Dedifferentiated amniotic fluid mesenchymal stem cell (primary cell): ENCODE data around the gene AK5.

Experiments
- DNase-seq: peaks from one replicate; pipeline ENCODE4 v3.0.0-alpha.2; 2016; ENCODE audit errors: extremely low spot score

Gene AK5

DNA sequence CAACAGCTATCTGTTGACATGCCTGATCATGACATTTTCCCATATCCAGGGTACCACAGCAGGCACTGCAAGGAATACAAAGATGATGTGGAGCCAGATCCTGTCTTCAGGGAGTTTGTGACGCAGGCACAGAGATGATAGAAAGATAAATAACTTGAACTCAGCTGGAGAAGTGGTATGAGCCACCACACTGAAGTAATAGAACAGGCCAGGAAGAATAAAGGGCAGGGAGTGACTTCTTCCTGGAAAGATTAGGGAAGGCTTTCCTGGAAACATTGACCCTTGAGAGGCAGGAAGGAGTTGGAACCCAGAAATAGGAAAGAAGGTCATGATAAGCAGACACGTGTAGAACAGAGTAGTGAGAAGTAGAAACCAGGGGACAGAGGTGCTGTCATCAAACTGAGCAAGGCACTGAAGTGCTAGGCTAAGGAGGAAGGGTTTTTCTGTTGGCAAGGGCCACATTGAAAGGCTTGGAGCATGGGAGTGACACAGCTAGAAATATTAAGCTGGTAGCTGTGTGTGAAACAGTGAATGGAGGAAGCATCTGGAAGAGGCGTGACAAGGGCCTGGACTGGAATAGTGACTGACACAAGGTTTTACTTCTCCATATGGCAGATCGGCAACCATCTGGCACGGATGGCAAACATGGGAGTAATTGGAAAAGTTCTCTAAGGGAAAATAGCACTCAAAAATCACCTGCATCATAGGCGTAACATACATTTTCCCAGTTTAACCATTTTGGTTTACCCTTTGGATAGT, 68.4 kb downstream of the AK5 start:
- no peak for DNase-seq

DNA sequence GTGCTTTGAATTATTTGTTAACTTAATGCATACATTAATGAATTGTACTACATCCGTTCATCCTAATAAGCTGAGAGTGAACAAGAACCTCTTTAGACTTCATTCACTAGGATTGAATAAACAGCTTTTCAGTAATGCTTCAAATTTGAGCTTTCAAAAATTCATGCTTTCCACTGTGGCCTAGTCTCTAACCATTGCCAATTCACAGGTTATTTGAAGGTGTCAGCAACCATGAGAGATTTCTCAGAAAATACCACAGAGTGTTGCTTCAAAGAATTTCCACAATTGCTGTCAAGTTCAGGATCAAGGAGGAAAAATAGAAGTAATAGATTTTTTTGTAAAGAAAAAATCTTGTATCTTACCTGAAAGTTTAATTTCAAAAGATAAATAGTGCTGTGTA, 72.7 kb downstream of the AK5 start:
- no peak for DNase-seq

DNA sequence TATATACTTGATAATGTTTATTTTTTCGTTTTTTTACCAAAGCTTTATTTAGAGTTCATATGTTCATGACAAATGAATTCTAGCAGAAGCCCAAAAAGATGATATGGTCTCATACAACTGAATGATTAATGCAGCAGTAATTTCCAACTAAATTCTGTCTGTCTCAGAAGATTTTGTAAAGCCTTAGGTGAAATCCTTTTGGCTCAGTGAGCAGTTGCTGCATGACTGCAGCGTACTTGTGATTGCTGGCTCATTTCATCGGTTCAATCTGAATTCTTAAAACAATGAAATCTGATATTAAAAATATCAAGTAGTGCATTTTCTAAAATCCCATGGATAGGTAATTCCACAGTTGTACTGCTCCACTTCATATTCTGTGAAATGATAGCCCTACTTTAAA, 73.2 kb downstream of the AK5 start:
- peak; percentile 40 for DNase-seq

GRCh38 chr1:77356136-77356535, 74.3 kb downstream of the AK5 start:
- no peak for DNase-seq

GRCh38 chr1:77360256-77360655, 78.4 kb downstream of the AK5 start:
- no peak for DNase-seq

- no peak for DNase-seq
Observed at GRCh38 chr1:77361621-77362020, 79.8 kb downstream of the AK5 start.

DNA sequence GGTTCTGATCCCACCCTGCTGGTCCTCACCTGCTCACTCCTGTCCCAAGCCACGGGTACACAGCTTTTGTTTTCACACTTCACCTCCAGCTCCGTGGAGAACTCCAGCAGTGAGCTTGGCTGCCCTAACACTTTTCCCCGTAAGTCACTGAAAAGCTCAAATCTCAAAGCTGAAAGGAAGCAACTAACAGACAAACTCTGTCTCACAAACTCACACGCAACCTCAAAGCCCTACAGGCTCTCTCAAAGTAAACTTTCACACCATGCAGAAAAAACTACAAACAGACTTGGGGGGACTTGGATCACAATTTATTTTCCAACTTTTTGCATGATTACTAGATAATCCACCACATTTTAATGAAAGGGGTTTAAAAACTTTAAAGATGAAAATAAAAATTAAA, 88.3 kb downstream of the AK5 start:
- no peak for DNase-seq

DNA sequence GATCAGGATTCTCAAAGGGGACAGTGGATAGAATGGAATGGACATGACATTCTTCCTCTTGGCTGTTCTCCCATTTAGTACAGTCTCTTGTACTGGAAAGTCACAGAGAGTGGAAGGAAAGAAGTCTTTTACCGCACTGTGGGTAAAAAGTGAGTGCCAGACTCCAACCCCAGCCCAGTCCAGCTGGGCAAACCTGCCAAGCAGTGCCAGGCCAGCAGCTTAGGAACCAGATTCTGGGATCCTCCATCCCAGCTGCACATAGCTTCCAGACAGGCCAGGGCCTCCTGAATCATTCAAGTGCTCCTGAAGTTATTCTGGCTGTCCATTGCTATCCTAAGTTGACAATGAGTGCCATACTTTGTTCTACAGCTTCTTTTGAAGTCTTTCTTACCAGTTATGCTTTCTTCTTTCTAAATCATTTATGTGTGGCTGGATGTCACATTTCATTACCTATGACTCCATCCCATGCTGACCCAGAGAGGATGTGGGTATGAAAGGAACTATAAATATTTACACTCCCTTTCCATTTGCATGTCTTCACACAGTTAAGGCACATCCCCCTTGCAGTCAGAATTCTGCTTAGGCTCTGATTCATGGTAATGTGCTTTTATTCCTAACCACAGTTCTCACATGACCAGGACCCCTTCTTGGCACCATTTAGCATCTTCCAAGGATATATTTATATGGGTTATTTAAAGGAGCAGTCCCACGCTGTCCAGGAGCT, 88.9 kb downstream of the AK5 start:
- DNase-seq: peak; percentile 52

DNA sequence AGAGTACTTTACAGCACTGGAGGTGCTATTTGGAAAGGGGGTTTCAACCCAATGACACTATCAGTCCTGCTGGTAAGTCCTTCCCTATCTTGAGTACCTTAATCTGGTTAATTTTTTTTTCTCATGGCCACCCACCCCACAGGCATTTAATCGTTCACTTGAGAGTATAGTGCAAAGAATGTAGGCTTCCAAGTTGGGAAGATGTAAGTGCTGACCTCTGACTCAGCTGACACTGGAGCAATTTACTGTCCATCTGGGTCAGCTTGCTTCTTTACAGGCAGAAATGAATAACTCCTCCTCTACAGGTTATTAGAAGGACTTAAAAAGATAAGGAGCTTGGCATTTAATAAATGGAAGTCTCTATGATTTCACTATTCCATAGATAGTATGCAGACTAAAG, 89.6 kb downstream of the AK5 start:
- no peak for DNase-seq

DNA sequence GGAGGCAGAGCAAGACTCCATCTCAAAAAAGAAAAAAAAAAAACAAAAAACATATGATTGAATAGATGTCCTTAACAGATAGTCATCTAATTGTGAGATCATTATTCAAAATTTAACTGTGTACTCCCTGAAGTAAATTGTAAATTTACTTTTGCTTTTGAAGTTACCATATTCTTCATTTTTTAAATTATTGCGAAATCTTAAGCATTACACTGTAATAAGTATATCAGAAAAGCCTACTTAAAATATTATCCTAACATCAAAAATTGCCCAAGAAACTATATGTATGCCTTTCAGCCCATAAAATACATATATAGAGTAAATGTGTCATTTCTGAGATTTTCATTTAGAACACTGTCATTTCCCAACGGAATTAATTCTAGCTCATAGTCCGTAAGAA, 91.9 kb downstream of the AK5 start:
- DNase-seq: no peak

DNA sequence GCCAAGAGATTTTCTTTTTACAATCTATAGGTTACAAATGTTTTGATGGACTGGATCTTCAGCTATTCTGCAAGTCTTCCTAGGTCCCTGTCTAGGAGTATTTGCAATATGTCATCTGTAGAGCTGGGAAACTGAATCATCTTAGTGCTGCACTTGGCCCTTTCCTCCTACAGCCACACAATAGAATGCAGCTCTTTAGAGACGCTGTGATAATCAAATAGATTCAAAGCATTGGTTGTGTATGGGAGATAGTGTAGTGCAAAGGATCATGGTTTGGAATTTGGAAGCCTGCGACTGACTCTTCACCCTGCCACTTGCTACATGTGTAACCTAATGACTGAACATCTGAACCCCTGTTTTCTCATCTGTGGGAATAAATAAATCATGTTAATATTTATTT, 93.7 kb downstream of the AK5 start:
- DNase-seq: no peak

DNA sequence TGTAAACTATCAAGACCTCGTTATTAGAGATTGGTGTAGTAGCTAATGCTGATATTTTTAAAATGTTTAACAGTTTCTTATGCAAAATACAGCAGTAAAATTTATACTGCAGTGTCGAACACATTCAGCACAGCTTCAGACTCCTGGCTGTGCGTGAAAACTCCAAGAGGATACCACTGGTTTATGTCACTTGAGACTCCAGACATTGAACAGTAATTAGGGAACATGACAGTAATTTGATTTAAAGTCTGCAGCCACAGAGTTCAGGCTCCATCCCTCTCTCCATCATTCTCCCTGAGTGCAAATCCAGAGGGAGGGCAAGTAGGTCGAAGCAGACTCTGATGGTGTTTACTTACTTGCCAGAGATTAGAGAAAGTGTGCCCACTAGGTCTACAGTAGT, 94.2 kb downstream of the AK5 start:
- no peak for DNase-seq

- no peak for DNase-seq
Observed at GRCh38 chr1:77378723-77379535, 97.1 kb downstream of the AK5 start.

DNA sequence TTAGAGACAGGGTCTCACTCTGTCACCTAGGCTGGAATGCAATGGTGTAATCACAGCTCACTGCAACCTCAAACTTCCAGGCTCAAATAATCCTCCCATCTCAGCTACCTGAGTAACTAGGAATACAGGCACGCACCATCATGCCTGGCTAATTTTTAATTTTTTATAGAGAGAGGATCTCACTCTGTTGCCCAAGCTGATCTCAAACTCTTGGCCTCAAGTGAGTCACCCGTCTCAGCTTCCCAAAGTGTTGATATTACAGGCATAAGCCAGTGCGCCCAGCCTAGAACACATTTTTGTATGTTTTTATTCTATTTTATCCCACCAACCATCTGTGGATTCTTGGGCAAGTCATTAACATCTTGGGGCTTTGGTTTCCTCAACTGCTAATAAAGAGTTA, 100.5 kb downstream of the AK5 start:
- no peak for DNase-seq

DNA sequence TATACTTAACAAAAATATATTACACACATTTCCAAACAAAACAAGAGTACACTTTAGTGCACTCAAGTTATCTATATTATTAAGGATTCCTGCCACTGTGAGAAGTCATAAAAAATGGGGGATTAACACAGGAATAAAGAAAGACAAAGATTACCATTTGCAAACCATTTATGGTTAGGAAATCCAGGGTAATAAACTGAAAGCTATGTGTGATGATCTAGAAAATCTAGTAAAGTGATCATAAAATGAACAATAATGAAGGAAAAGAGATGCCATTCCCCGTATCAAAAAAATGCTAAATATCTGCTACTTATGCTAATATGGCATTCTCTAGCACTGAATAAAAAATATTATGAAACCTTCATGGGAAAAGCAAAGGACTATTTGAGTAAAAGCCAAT, 101.4 kb downstream of the AK5 start:
- DNase-seq: no peak

DNA sequence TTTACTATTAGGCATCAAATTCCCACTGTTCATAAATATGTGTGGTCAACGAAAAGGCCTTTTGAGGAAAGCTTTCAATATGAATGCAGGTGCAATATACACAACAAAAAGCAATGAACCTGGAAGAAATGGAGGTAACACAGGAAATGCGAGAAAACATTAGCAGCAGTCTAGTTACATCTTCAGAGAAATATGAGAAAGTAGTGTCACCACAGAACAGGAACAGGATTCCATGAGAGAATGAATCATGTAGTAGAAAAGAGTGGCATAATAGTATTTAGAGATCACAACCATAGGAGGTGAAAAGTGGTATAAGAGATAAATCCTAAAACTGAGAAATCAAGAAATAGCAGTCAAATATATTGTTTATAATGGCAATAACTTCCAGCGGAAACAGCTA, 103.7 kb downstream of the AK5 start:
- DNase-seq: no peak

DNA sequence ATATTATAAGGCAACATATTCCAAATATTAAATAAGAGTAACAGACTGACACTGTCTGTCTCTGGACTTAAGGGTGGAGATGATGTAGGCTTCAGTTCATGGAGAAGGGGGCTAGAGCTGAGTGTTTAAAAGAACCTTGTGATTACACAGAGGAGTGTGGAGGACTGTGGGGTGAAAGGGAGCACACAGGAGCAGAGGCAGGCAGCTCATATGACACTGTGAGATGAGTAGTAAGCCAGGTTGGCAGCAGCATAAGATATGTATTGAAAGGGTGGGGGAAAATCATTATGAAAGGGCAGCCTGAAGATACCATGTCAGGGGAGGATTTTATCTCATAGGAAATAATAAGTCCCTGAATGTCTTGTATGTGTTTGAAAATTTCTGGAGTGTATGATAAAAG, 104.5 kb downstream of the AK5 start:
- no peak for DNase-seq

GRCh38 chr1:77387553-77387952, 105.7 kb downstream of the AK5 start:
- DNase-seq: no peak

GRCh38 chr1:77388661-77389060, 106.8 kb downstream of the AK5 start:
- no peak for DNase-seq

- DNase-seq: no peak
Observed at GRCh38 chr1:77392486-77392885, 110.7 kb downstream of the AK5 start.

DNA sequence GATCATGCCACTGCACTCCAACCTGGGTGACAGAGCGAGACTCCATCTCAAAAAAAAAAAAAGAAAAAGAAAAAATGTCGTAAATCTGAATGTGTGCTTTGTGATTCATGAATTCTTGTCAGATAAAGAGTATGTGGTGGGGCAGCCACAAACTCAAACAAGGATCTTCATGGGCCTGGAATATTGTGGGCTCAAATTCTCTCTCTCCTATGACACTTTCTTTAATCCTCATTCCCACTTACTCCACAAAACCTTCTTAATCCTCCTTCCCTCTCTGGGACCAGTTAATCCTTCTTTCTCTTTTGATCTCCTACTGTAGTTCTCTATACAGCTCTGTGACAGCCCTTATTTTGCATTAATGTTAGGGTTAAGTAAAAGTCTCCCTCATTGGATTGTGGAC, 112.3 kb downstream of the AK5 start:
- no peak for DNase-seq

GRCh38 chr1:77395051-77395450, 113.2 kb downstream of the AK5 start:
- no peak for DNase-seq

DNA sequence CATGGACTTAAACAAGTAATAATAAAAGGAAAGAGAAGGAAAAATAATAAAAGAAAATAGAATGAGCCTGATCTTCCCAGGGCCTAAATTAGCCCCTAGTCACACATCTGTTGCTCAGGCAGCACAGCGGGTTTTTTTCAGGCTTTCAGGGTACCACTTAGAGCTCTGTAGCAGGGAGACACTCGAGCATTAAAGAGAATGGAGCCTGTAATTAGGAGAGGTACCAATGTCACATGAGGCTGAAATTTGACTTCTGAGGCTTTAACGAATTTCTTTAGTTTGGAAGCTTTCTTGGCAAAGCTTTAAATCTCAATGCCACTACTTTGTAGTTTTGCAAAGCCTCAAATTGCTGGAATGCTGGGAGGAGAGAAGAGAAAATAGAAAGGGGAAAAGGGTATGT, 116.3 kb downstream of the AK5 start:
- DNase-seq: no peak
